K562 (cell line): ENCODE results near the gene ZNF467.

Source experiments
- CBX8 ChIP-seq: fragments of 200-600 bp; sonication (generic); IDR thresholded peaks from 2 replicates; pipeline ENCODE4 v1.6.1; 2012; ENCODE audit warnings: borderline replicate concordance, mixed run types, low read depth, mild to moderate bottlenecking, moderate library complexity, mixed read lengths, low read length, control low read depth, inconsistent platforms; ENCODE audit not compliant: poor library complexity, severe bottlenecking; ENCODE audit errors: extremely low read depth
- CREB1 ChIP-seq, 2 experiments: sonication (generic) in 1 of 2; formaldehyde crosslinking in 1 of 2; IDR thresholded peaks; 2 replicates each; pipeline versions ENCODE4 v1.6.1 to v1.8.0; 2012 to 2022; ENCODE audit warnings: inconsistent platforms in 1 of 2, mild to moderate bottlenecking in 1 of 2, missing genetic modification reagents in 1 of 2, moderate library complexity in 1 of 2
- MEF2A ChIP-seq: IDR thresholded peaks from 2 replicates; pipeline ENCODE4 v1.6.1; 2011; ENCODE audit warnings: low read depth, mild to moderate bottlenecking, low read length, moderate library complexity; ENCODE audit not compliant: control insufficient read depth
- POLR2A ChIP-seq: fragments of 450-650 bp; conservative IDR thresholded peaks from 2 replicates; pipeline ENCODE4 v1.6.1; 2016
- RAD21 ChIP-seq, 2 experiments: fragments of 250-450 bp in 1 of 2; fragments of 450-650 bp in 1 of 2; sonication (Bioruptor Pico) in 1 of 2; formaldehyde crosslinking in 1 of 2; IDR thresholded peaks in 1 of 2; conservative IDR thresholded peaks in 1 of 2; 2 replicates each; pipeline versions ENCODE4 v1.4.0 to v1.8.0; 2020 to 2022; ENCODE audit warnings: mild to moderate bottlenecking in 2 of 2, moderate library complexity in 1 of 2
- SMAD2 ChIP-seq: fragments of 150-350 bp; IDR thresholded peaks from 2 replicates; pipeline ENCODE4 v1.6.1; 2014; ENCODE audit warnings: low read depth, mild to moderate bottlenecking, low read length
- XRCC4 ChIP-seq: IDR thresholded peaks from one replicate; pipeline ENCODE4 v1.6.1; 2011; ENCODE audit not compliant: insufficient read depth, insufficient read length; ENCODE audit errors: extremely low read depth
- ZNF644 ChIP-seq: fragments of 200-800 bp; sonication (Bioruptor generic); IDR thresholded peaks from 2 replicates; pipeline ENCODE4 v1.6.1; 2016; ENCODE audit warnings: low read depth, missing genetic modification characterization, missing compliant biosample characterization
- TF ChIP-seq, protein P1 (sequence below): sonication (generic); formaldehyde crosslinking; IDR thresholded peaks from 2 replicates; pipeline ENCODE4 v1.8.1; 2023; ENCODE audit warnings: mild to moderate bottlenecking, missing genetic modification reagents

DNA sequence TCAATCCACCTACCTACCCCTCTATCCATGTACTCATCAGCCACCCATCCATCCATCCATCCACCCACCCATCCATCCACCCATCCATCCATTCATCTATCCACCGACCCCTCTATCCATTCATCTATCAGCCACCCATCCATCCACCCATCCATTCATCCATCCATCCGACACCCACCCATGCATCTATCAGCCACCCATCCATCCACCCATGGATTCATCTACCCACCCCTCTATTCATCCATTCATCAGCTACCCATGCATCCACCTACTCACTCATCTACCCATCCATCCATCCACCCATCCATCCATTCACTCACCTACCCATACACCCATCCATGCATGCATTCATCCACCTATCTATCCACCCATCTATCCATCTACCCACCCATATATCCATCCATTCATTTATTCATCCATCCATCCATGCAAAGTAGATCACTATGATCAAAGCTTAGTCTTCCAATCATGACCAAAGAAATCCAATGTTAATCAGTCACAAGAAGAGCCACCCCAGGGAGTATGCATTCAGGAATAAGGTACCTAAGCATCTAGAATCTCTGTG lies 27.7 kb upstream of the ZNF467 start:
- no peak for TF ChIP-seq MEF2A
- no peak for TF ChIP-seq CREB1 (IDR thresholded peaks at IDR 0.05)
- TF ChIP-seq CREB1 (CRISPR knock-in tag; IDR thresholded peaks at IDR 0.05), result no peak
- TF ChIP-seq POLR2A, result no peak
- TF ChIP-seq, protein P1, sequence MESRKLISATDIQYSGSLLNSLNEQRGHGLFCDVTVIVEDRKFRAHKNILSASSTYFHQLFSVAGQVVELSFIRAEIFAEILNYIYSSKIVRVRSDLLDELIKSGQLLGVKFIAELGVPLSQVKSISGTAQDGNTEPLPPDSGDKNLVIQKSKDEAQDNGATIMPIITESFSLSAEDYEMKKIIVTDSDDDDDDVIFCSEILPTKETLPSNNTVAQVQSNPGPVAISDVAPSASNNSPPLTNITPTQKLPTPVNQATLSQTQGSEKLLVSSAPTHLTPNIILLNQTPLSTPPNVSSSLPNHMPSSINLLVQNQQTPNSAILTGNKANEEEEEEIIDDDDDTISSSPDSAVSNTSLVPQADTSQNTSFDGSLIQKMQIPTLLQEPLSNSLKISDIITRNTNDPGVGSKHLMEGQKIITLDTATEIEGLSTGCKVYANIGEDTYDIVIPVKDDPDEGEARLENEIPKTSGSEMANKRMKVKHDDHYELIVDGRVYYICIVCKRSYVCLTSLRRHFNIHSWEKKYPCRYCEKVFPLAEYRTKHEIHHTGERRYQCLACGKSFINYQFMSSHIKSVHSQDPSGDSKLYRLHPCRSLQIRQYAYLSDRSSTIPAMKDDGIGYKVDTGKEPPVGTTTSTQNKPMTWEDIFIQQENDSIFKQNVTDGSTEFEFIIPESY (CRISPR knock-in tag), result no peak
- no peak for TF ChIP-seq CBX8
- no peak for TF ChIP-seq RAD21 (CRISPR knock-in tag; conservative IDR thresholded peaks at IDR 0.05 in 1 of 2, IDR thresholded peaks at IDR 0.05 in 1 of 2)
- no peak for TF ChIP-seq SMAD2
- no peak for TF ChIP-seq ZNF644
- no peak for TF ChIP-seq XRCC4
